Superior temporal gyrus (tissue), 1 donor: ENCODE results near the gene KCNK6.

ENCODE experiments used
- DNase-seq: peaks from one replicate; pipeline ENCODE4 v3.0.0-alpha.2; 2016; ENCODE audit errors: extremely low spot score

Gene KCNK6

DNA sequence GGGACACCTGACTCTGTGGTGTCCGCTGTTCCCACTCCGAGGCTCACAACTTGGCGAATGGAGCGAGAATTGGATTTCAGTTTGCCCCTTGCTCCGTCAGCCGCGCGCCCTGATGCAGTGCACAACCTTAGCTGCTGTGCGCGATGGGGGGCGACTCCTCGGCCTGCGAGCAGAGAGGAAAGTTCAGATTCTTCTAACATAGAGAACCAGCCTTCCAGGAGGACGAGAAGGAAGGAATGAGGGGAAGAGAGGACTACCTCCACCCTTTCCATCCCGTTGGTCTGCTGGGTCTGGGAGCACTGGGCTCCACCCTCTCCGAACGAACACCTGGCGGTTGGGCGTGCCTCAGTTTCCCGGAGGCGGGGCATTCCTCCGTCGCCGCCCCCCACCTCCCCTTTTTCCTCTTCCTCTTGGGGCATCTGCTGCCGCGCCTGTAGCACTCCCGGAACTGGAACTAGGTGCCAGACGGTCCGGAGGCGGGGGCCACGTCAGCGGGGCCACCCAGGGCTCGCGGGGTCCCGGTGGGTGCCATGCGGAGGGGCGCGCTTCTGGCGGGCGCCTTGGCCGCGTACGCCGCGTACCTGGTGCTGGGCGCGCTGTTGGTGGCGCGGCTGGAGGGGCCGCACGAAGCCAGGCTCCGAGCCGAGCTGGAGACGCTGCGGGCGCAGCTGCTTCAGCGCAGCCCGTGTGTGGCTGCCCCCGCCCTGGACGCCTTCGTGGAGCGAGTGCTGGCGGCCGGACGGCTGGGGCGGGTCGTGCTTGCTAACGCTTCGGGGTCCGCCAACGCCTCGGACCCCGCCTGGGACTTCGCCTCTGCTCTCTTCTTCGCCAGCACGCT is at the start of gene KCNK6:
Gene KCNK6 (plus strand): TSS at position 425 of the 838 bp plus-strand sequence. CDS start 106 bp downstream, at position 531.
- DNase-seq: no peak

DNA sequence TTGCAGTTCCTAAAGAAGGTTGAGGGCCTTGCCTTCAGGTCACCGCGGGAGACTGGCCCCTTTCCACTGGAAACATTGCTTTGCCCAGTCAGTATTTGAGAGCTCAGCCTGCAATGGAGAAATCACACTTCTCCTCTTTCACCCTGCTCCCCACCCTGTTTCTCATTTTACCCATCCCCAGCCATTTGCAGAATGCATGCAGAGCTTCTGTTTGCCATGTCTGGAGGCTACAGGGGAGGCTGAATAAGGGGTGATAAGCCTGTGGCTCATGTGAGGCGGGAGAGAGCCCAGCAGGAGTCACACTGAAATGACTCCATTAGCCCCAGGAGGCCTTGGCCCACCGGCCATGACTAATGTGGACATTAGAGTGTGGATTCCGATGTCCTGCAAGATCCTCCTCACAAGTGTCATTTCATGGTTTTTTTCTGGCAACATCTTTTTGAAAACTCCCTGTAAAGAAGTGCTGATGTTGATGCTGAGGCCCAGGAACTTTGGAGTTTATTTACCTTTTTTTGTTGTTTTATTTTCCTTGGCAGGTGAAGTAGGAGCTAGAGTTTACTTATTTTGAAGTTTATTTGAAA is 49.0 kb upstream of the KCNK6 start:
- no peak for DNase-seq

DNA sequence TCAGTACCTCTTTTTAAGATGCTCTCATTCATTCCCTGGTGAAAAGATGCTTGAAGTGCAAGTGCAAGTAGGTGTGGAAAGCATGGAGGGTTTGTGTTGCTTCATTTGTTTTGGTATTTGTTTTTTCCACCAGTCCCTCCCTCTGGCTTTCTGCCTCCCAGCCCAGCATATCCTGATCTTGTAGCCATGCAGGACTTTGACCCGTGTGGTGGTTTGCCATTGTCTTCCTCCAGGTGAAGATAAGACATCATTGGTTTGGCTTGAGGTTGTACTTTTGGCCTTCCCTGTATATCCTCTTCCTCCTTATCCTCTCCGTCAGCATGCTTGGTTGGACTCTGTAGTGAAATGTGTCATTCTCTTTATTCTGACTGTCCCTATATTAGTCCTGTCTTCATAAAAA is 46.1 kb upstream of the KCNK6 start:
- DNase-seq: no peak

DNA sequence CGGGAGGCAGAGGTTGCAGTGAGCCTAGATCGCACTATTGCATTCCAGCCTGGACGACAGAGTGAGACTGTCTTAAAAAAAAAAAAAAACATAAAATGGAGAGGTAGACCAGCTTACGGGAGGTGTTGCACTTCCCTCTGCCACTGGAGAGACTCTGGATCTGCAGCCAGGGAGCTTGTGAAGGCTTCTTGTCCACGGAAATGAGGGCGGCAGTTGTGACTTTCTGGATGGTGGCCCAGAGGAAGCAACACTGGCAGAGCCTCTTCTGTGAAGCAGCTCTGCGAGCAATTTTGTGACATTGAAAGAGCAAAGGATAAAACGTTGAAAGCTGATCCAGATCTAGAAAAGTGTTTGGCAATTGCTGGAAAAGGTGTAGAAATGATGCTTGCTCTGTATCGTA is 44.9 kb upstream of the KCNK6 start:
- peak; percentile 84 for DNase-seq

DNA sequence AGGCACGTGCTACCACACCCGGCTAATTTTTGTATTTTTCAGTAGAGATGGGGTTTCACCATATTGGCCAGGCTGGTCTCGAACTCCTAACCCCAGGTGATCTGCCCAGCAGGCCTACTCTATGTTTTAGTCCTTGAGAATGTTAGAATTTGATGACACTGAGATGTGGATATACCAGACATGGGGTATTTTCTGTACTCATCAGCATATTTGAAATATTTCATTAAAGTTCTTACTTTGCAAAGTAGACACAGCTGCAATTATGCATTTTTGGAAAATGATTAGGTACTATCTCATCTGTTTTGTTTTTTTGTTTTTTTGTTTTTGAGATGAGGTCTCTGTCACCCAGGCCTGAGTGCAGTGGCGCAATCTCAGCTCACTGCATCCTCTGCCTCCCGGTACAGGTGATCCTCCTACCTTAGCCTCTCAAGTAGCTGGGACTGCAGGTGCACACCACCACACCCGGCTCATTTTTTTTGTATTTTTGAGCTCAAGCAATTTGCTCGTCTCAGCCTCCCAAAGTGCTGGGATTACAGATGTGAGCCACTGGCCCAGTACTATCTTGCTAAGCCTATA is 42.6 kb upstream of the KCNK6 start:
- DNase-seq: no peak

DNA sequence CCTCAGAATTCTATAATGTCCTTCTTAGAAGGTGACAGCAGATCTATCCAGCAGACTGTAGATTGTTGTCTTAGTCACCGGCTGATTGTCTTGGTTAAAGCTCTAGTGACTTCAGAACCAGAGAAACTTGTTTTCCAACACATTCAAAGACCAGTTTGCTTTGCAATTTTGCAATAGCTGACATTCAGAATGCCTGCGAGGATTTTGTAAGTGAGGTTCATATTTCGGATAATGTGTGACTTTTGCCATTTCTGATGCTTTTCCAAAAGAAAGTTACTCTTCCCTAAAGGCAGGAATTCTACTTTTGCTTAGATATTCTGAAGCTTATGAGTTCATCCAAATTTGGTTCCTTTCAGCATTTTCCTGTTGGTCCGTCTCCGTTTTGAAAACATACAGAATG is 42.1 kb upstream of the KCNK6 start:
- peak; percentile 27 for DNase-seq

DNA sequence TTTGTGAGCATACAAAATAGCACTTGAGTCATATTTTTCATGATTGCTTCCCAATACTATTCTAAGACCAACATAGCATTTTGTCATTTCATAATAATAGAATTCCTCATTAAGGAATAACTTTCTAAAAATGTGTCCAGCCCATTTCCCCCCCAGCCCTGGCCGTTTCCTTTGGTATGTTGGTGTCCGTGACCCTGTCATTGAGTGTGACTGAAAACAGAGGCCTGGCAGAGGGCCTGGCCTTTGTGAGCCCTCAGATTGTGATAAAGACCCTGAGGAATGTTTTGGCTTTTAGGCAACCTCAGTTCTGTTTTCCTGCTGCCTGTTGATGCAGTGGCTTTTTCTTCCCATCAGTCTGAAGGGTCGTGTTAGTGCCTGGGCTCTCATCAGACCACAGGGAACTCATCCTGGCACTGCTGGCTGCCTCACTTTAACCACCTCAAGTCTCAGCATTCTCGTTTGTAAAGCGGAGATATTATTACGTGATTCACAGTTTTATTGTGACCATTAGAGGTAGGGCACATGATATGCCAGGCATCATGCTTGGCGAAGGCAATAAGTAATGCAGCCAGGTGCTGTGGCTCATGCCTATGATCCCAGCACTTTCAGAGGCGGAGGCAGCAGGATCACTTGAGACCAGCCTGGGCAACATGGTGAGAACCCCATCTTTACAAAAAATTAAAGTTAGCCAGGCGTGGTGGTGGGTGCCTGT is 41.5 kb upstream of the KCNK6 start:
- no peak for DNase-seq

DNA sequence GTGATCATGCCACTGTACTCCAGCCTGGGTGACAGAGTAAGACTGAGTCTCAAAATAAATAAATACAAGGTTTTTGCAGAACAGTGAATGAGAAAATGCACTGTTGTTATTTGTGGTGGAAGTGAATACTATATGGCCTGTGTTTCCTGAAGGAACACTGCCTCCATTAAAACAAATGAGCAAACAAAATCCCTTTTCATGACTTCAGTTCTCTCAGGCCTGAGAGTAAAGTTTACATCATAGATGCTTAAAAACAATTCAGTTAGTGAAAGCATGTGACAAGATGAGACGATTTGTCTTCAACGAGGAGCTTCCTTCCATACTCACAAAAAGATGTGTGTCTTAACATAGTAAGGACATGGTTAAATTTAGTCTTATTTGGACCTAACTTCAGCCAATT is 40.9 kb upstream of the KCNK6 start:
- peak; percentile 21 for DNase-seq

DNA sequence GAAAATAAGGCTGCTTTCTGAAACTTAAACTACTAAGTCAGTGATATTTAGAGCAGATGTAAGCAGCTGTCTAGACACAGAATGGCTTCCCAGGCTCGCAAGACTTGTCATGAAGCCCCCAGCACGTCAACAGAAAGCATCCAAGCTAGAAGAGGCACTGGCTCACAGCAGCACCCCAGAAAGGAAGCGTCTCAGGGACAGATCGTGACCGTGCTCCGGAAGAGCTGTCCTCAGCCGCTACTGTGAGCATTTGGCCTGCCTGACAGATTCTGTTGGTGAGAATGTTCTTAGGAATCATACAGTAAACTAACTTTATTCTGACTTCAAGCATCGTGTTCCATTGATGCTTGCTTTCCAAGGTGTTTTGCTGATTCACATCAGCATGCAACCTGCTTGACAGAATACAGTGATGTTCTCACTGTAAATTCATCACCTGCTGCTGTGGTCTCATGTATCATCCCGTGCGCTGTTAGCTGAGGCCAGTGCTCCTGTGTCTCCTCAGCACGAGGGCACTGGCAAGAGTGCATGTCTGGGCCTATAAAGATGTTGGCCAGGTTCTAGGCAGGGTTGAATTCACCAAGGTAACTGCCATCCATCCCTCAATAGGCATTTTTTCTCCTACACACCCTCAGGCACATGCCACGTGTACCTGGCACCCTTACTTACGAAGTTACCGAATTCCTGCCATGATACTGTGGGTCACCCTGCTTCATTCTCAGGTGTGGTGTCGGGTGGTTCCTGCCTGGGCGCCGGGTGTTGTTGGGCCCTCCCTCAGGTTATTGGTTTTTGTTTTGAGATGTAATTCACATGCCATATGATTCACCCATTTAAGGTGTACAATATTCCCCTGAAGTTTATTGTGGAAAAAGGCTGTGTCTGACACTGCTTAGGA is 39.4 kb upstream of the KCNK6 start:
- no peak for DNase-seq

DNA sequence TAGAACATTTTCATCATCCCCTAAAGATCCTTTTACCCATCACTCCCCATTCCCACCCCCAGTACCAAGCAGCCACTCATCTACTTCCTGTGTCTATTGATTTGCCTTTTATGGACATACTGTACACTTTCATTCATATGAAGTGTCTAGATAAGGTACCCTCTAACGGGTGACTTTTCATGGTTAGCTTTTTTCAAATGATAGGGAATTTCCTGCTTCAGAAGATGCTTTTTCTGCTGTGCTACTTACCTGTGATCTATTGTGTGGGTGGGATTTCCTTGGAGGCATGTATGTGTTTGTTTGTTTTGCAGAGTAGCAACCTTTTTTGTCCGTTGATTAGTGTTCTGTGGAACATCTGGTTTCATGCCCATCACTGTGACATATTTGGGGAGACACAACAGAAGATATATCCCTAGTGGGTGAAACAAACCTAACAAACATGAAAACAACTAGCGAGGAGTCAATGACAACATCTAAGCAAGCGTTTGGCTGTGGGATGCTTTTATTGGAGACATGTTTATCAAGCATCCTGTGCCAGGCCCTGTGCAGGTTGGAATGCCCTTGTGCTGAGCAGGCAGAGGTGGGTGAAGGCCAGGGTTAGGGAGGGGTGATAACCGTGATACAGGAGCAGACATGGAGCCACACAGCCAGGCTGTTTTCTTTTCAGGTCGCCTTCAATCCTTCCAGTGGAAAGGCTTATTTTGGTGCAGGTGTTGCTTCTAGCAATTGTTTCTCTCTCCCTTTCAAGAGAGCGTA is 37.7 kb upstream of the KCNK6 start:
- DNase-seq: peak; percentile 23

DNA sequence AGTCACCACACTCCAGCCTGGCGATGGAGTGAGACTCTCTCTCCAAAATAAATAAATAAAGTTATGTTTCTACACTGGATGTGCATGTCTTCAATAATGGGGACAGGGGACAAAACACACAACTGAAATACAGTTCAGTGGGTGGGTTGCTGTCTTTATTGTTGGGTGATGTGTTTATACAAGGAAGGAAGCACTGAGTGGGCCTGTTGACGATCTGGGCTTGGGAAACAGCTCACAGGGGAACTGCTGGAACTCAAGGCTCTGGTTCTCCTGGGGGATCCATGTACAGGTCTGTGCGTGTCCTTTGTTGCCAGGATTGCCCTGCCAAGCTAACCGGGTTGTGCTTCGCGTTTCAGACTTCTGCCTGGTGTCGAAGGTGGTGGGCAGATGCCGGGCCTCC is 36.4 kb upstream of the KCNK6 start:
- no peak for DNase-seq

DNA sequence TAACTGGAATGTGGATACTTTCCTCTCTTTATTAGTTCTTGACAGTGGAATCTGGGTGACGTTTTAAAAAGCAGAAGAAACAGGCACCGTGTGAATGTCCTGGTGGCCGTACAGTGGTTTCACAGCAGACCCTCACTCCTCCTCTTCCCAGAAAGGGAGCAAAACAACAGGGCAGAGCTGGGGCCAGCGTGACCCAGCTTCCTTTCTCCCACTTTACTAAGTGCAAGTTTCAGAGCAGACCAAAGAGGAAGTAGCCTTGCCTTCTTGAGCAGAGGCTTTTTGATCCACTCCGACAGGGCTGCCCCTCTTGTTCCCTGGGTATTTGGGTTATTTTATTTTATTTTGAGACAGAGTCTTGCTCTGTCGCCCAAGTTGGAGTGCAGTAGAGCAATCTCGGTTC is 35.2 kb upstream of the KCNK6 start:
- no peak for DNase-seq

DNA sequence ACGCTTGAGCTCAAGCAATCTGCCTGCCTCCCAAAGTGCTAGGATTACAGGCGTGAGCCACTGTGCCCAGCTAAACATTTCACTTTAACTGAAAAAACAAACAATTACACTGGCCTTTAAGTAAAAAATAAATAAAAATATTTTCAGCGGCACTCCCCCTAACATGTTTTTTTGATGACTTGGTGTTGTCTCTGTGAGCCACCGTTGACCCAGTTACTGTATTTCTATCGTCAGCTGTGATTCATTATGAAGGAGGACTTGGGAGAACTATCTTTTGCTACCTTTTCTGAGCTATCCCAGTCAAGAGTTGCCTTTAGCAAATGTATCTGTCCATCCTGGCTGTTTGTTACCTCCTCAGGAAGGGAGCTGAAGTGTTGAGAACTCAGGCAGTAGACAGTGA is 34.1 kb upstream of the KCNK6 start:
- DNase-seq: no peak

DNA sequence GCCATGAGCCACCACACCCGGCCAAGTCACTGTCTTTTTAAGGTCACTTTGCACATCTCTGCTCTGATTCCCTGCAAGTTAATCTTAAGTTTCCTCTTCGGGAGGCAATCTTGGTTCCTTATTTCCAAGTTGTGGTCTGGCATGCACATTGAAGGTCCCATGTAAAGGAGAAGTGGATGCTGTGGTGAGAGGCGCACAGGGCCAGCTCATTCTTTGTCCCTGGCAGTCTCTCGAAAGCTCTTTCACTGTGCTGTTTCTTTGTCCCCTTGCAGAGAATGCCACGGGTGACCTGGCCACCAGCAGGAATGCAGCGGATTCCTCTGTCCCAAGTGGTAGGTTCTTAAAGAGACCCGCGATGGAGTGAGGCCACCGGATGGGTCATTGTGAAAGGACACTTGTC is 32.0 kb upstream of the KCNK6 start:
- peak; percentile 17 for DNase-seq

DNA sequence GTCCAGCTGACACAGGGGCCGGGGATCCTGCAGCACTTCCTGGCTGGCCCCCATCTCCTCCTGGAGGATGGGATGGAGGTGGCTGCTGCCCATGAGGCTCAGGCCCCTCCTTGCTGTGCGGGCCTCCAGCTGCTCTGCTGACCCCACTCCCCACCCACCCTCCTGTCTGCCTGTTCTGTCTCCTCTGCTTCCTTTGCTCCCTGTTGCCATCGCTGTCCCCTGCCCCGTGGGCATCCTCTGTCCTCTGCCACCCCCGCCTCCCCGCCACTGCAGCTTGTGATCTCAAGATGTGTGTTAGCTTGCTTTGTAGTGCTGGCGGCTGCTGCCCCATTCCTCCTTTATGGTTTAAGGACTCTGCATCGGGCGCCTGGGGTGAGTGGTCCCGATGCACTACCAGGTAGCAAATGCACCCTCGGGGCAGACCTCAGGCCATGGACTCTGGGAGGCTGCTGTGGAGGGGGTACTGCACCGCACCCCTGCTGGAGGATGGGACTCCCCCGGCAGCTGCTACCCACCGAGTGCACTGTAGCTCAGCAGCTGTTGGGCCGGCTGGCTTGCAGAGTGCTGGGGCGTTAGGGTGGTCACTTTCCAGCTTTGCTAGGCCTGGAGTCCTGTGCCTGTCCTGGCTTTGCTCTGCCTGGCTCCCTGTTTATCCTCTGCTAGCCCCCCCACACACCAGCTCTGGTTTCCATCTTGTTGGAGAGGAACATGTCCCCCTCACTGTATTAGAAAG is 31.4 kb upstream of the KCNK6 start:
- DNase-seq: no peak

DNA sequence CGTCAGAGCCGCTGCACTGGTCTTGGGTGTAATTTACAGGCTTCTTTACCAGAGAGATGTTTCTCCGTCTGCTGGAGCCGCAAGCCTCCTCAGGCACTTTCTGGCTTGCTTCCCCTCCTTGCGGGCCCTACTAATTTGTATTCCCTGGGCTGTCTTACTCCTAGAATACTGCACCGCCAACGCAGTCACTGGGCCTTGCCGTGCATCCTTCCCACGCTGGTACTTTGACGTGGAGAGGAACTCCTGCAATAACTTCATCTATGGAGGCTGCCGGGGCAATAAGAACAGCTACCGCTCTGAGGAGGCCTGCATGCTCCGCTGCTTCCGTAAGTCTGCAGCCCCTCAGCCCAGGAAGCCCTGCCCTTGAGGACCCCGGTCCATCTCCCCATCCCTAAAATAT is 29.7 kb upstream of the KCNK6 start:
- peak; percentile 18 for DNase-seq

DNA sequence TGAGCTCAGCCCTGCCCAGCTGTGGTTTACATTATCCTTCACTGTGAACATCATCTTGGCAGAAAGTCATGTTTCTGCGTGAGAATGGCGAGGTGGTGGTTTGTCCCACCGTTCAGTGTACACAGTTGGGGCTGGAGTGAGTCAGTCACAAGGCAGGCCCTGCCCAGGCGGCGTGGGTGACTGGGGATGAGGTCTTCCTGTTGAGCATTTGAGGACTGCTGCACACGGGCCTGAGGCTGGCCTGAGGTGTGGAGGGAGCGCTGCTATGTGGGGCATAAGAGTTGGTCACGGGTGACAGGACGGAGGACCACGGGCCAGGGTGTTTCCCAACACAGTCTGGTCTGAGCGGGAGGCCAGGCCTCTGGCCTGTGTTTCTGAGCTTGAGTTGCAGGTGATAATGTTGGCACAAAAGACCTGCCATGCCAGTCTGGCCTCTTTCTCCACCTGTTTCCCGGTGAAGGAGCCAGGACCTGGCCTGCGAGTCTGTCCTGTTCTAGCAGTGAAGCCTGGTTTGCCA is 29.0 kb upstream of the KCNK6 start:
- DNase-seq: no peak

DNA sequence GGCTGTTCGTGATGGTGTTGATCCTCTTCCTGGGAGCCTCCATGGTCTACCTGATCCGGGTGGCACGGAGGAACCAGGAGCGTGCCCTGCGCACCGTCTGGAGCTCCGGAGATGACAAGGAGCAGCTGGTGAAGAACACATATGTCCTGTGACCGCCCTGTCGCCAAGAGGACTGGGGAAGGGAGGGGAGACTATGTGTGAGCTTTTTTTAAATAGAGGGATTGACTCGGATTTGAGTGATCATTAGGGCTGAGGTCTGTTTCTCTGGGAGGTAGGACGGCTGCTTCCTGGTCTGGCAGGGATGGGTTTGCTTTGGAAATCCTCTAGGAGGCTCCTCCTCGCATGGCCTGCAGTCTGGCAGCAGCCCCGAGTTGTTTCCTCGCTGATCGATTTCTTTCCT is 27.8 kb upstream of the KCNK6 start:
- DNase-seq: no peak

DNA sequence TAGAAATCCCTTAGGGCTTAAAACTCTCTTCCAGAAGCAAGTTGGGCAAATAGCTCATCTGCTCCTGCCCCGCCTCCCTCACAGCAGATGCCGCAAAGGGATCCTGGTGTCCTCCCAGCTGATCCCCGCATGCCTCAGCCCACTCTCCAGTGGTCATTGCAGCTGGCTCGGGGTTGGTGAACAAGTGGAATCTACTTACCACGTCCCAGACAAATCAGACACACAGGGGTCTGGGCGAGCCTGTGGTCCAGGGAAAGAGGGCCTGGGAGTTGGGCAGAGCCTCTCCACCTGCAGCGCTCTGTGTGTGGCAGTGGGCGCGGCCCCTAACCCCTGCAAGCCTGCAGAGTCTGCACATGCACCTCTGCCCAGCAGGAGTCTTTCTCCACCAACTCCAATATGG is 26.4 kb upstream of the KCNK6 start:
- DNase-seq: no peak

DNA sequence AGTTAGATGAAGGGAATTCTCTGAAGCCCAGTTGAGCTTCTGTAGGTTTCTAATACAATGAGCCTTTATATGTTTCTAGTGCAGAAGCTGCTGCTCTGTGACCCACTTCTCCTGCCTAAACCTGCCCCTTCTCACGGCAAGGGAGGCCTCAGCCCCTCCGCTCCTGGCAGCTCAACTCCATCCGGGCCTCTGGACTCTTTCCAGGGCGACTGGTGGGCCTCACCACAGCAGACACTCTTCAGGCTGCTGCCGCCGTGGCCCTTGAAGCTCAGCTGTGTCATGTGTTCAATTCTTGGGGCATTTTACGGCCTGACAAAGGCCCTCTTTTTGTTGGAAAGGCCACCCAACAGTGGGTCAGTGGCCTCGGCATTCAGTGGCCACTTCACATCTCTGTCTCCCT is 25.6 kb upstream of the KCNK6 start:
- peak; percentile 50 for DNase-seq
